ENCODE results near the gene GRB10. TPM values are rescaled to one million over a fixed set of nuclear protein-coding genes. Genes with fewer than 3 reads are reported as not detected.
A peak's percentile ranks its signal among the peaks of the same experiment; 100 is the strongest.

The GRB10 gene
- total and polyA plus RNA-seq, 4 experiments from 2014 or later: 0.83 to 7.7 (median 5.0) TPM

GRCh38 chr7:50674896-50675835 is 107.5 kb downstream of the GRB10 start:
- Mint-ChIP-seq H3K4me3 (no peak overlapping the region), H3K36me3 (peaks cover 0 to 6% of the 10 kb centered on the region in 2 donors), H3K27ac (peak overlapping the region in 3 of 7 donors; percentile 22 to 29 (median 27)), H3K4me1 (peaks cover 0 to 3% (median under 1%) of the 10 kb centered on the region in 4 donors), H3K27me3 (no peaks in the 10 kb centered on the region), H3K9me3 (no peaks in the 10 kb centered on the region)
- Histone ChIP-seq H3K4me3 (ENCODE audit: low read length in 2 of 2) (no peak overlapping the region), H3K36me3 (ENCODE audit: insufficient read depth, low read length) (no peaks in the 10 kb centered on the region), H3K9me3 (ENCODE audit: control insufficient read depth in 1 of 2, low read length in 2 of 2) (no peaks in the 10 kb centered on the region), H3K27me3 (ENCODE audit: insufficient read depth, low read length) (no peaks in the 10 kb centered on the region), H3K4me1 (ENCODE audit: insufficient read depth, low read length) (no peaks in the 10 kb centered on the region), H3K27ac (ENCODE audit: low read depth, low read length) (no peak overlapping the region)
- intact Hi-C loops (cut with micrococcal nuclease): no loop called here
- CTCF ChIA-PET (ENCODE audit: partially characterized antibody): interaction anchor here (0.6 to 9.7 kb wide), 12 partner anchors 9 to 589 kb away, joined by 3 to 174 read pairs (median 4); partner anchors contain the start of gene ZPBP
- no peak for DNase-seq
- POLR2A ChIA-PET (ENCODE audit: partially characterized antibody): interaction anchor here (0.6 kb wide), 1 partner anchor 495 kb away, joined by 3 read pairs; no protein-coding TSS in a partner anchor

- no peaks in the 10 kb centered on the region for H3K36me3 ChIP-seq (ENCODE audit: insufficient read depth, low read length)
- H3K27me3 ChIP-seq (ENCODE audit: insufficient read depth, low read length): no peaks in the 10 kb centered on the region
- peak overlapping the region in 1 of 7 donors; percentile 59 for H3K27ac Mint-ChIP-seq
- H3K4me1 ChIP-seq (ENCODE audit: insufficient read depth, low read length): no peaks in the 10 kb centered on the region
- no peaks in the 10 kb centered on the region for H3K9me3 Mint-ChIP-seq
- peaks cover 0 to 6% of the 10 kb centered on the region in 2 donors for H3K36me3 Mint-ChIP-seq
- no peaks in the 10 kb centered on the region for H3K9me3 ChIP-seq (ENCODE audit: control insufficient read depth in 1 of 2, low read length in 2 of 2)
- ChIA-PET CTCF (ENCODE audit: partially characterized antibody) (interaction anchor here (0.8 to 9.7 kb wide), 3 partner anchors 41 to 207 kb away, joined by 3 to 174 read pairs (median 5); no protein-coding TSS in a partner anchor), POLR2A (ENCODE audit: partially characterized antibody) (no interaction called here)
- H3K4me3 Mint-ChIP-seq: no peak overlapping the region
- H3K27me3 Mint-ChIP-seq: no peaks in the 10 kb centered on the region
- H3K4me1 Mint-ChIP-seq: peaks cover 0 to 2% (median under 1%) of the 10 kb centered on the region in 4 donors
- no peak for DNase-seq
- no peak overlapping the region for H3K4me3 ChIP-seq (ENCODE audit: low read length in 2 of 2)
- no peak overlapping the region for H3K27ac ChIP-seq (ENCODE audit: low read depth, low read length)
- intact Hi-C loops (cut with micrococcal nuclease): no loop called here
These were observed 108.4 kb downstream of the GRB10 start for GRCh38 chr7:50674299-50674698.

GRCh38 chr7:50673096-50673495 is 109.6 kb downstream of the GRB10 start:
- Mint-ChIP-seq H3K36me3 (peaks cover 0 to 6% of the 10 kb centered on the region in 2 donors), H3K4me1 (no peaks in the 10 kb centered on the region), H3K9me3 (no peaks in the 10 kb centered on the region), H3K4me3 (no peak overlapping the region), H3K27ac (no peak overlapping the region), H3K27me3 (no peaks in the 10 kb centered on the region)
- H3K27me3 ChIP-seq (ENCODE audit: insufficient read depth, low read length): no peaks in the 10 kb centered on the region
- H3K27ac ChIP-seq (ENCODE audit: low read depth, low read length): no peak overlapping the region
- CTCF ChIA-PET (ENCODE audit: partially characterized antibody): interaction anchor here (2.4 to 9.7 kb wide), 2 partner anchors 40 to 206 kb away, joined by 5 to 174 read pairs; no protein-coding TSS in a partner anchor
- POLR2A ChIA-PET (ENCODE audit: partially characterized antibody): no interaction called here
- no peaks in the 10 kb centered on the region for H3K36me3 ChIP-seq (ENCODE audit: insufficient read depth, low read length)
- no peaks in the 10 kb centered on the region for H3K4me1 ChIP-seq (ENCODE audit: insufficient read depth, low read length)
- H3K9me3 ChIP-seq (ENCODE audit: control insufficient read depth in 1 of 2, low read length in 2 of 2): no peaks in the 10 kb centered on the region
- intact Hi-C loops (cut with micrococcal nuclease): no loop called here
- H3K4me3 ChIP-seq (ENCODE audit: low read length in 2 of 2): no peak overlapping the region
- DNase-seq: no peak

GRCh38 chr7:50672045-50672444 is 110.7 kb downstream of the GRB10 start:
- CTCF ChIA-PET (ENCODE audit: partially characterized antibody): interaction anchor here (1.2 to 9.7 kb wide), 5 partner anchors 9 to 205 kb away, joined by 3 to 174 read pairs (median 3); no protein-coding TSS in a partner anchor
- no peak overlapping the region for H3K27ac Mint-ChIP-seq

GRCh38 chr7:50671386-50671785 is 111.3 kb downstream of the GRB10 start:
- Mint-ChIP-seq H3K27ac (no peak overlapping the region), H3K9me3 (peaks cover 0 to 1% (median 0%) of the 10 kb centered on the region in 8 donors), H3K27me3 (no peaks in the 10 kb centered on the region), H3K4me1 (no peaks in the 10 kb centered on the region), H3K4me3 (no peak overlapping the region), H3K36me3 (peaks cover 0 to 6% of the 10 kb centered on the region in 2 donors)
- H3K27me3 ChIP-seq (ENCODE audit: insufficient read depth, low read length): no peaks in the 10 kb centered on the region
- CTCF ChIA-PET (ENCODE audit: partially characterized antibody): interaction anchor here (0.7 to 1.6 kb wide), 6 partner anchors 8 to 204 kb away, joined by 3 to 4 read pairs (median 3); no protein-coding TSS in a partner anchor
- H3K9me3 ChIP-seq (ENCODE audit: control insufficient read depth in 1 of 2, low read length in 2 of 2): no peaks in the 10 kb centered on the region
- no peaks in the 10 kb centered on the region for H3K36me3 ChIP-seq (ENCODE audit: insufficient read depth, low read length)
- POLR2A ChIA-PET (ENCODE audit: partially characterized antibody): interaction anchor here (0.7 kb wide), 1 partner anchor 124 kb away, joined by 3 read pairs; no protein-coding TSS in a partner anchor
- intact Hi-C loops (cut with micrococcal nuclease): no loop called here
- H3K27ac ChIP-seq (ENCODE audit: low read depth, low read length): no peak overlapping the region
- no peak for DNase-seq
- H3K4me1 ChIP-seq (ENCODE audit: insufficient read depth, low read length): no peaks in the 10 kb centered on the region
- H3K4me3 ChIP-seq (ENCODE audit: low read length in 2 of 2): no peak overlapping the region

More at GRCh38 chr7:50672045-50672444, 110.7 kb downstream of the GRB10 start:
- no peaks in the 10 kb centered on the region for H3K27me3 Mint-ChIP-seq
- no peaks in the 10 kb centered on the region for H3K4me1 Mint-ChIP-seq
- no peak overlapping the region for H3K4me3 Mint-ChIP-seq
- no peaks in the 10 kb centered on the region for H3K4me1 ChIP-seq (ENCODE audit: insufficient read depth, low read length)
- H3K9me3 ChIP-seq (ENCODE audit: control insufficient read depth in 1 of 2, low read length in 2 of 2): no peaks in the 10 kb centered on the region
- no peaks in the 10 kb centered on the region for H3K36me3 ChIP-seq (ENCODE audit: insufficient read depth, low read length)
- POLR2A ChIA-PET (ENCODE audit: partially characterized antibody): no interaction called here
- peaks cover 0 to 6% of the 10 kb centered on the region in 2 donors for H3K36me3 Mint-ChIP-seq
- H3K4me3 ChIP-seq (ENCODE audit: low read length in 2 of 2): no peak overlapping the region
- DNase-seq: no peak
- no peak overlapping the region for H3K27ac ChIP-seq (ENCODE audit: low read depth, low read length)
- H3K27me3 ChIP-seq (ENCODE audit: insufficient read depth, low read length): no peaks in the 10 kb centered on the region
- intact Hi-C loops (cut with micrococcal nuclease): no loop called here
- H3K9me3 Mint-ChIP-seq: peaks cover 0 to 1% (median 0%) of the 10 kb centered on the region in 8 donors

- no peaks in the 10 kb centered on the region for H3K36me3 ChIP-seq (ENCODE audit: insufficient read depth, low read length)
- Mint-ChIP-seq H3K4me3 (no peak overlapping the region), H3K27ac (no peak overlapping the region), H3K27me3 (no peaks in the 10 kb centered on the region), H3K4me1 (peaks cover 3 to 6% (median 5%) of the 10 kb centered on the region in 4 donors), H3K9me3 (peaks cover 0 to 1% (median 0%) of the 10 kb centered on the region in 8 donors), H3K36me3 (peaks cover 0 to 6% of the 10 kb centered on the region in 2 donors)
- H3K4me1 ChIP-seq (ENCODE audit: insufficient read depth, low read length): peaks cover 6% of the 10 kb centered on the region
- intact Hi-C loops (cut with micrococcal nuclease): no loop called here
- no peak overlapping the region for H3K4me3 ChIP-seq (ENCODE audit: low read length in 2 of 2)
- no peaks in the 10 kb centered on the region for H3K27me3 ChIP-seq (ENCODE audit: insufficient read depth, low read length)
- DNase-seq: no peak
- no peak overlapping the region for H3K27ac ChIP-seq (ENCODE audit: low read depth, low read length)
- H3K9me3 ChIP-seq (ENCODE audit: control insufficient read depth in 1 of 2, low read length in 2 of 2): no peaks in the 10 kb centered on the region
- POLR2A ChIA-PET (ENCODE audit: partially characterized antibody): no interaction called here
- CTCF ChIA-PET (ENCODE audit: partially characterized antibody): no interaction called here
These were observed 112.8 kb downstream of the GRB10 start for GRCh38 chr7:50669890-50670289.

GRCh38 chr7:50667789-50668226 is 114.9 kb downstream of the GRB10 start:
- Histone ChIP-seq H3K27me3 (ENCODE audit: insufficient read depth, low read length) (no peaks in the 10 kb centered on the region), H3K4me1 (ENCODE audit: insufficient read depth, low read length) (peaks cover 26% of the 10 kb centered on the region), H3K9me3 (ENCODE audit: control insufficient read depth in 1 of 2, low read length in 2 of 2) (no peaks in the 10 kb centered on the region), H3K36me3 (ENCODE audit: insufficient read depth, low read length) (no peaks in the 10 kb centered on the region), H3K27ac (ENCODE audit: low read depth, low read length) (no peak overlapping the region), H3K4me3 (ENCODE audit: low read length in 2 of 2) (no peak overlapping the region)
- peak overlapping the region in 1 of 7 donors; percentile 5 for H3K27ac Mint-ChIP-seq
- H3K27me3 Mint-ChIP-seq: no peaks in the 10 kb centered on the region
- no peak overlapping the region for H3K4me3 Mint-ChIP-seq
- ChIA-PET CTCF (ENCODE audit: partially characterized antibody) (interaction anchor here (0.7 to 1.1 kb wide), 3 partner anchors 11 to 71 kb away, joined by 3 to 4 read pairs (median 3); no protein-coding TSS in a partner anchor), POLR2A (ENCODE audit: partially characterized antibody) (no interaction called here)
- H3K9me3 Mint-ChIP-seq: peaks cover 0 to 1% (median 0%) of the 10 kb centered on the region in 8 donors
- DNase-seq: no peak
- intact Hi-C loops (cut with micrococcal nuclease): no loop called here
- no peaks in the 10 kb centered on the region for H3K36me3 Mint-ChIP-seq
- peaks cover 17 to 27% (median 23%) of the 10 kb centered on the region in 4 donors for H3K4me1 Mint-ChIP-seq
